Osteoblast (primary cell): ENCODE results near the gene LGR6. TPM values are rescaled to one million over a fixed set of nuclear protein-coding genes. Genes with fewer than 3 reads are reported as not detected.

Source experiments
- DNase-seq: peaks from one replicate; pipeline ENCODE4 v3.0.0; 2011; ENCODE audit warnings: low spot score, mixed read lengths; ENCODE audit not compliant: insufficient read length; ENCODE audit errors: missing footprints
- H2AFZ ChIP-seq: 2 replicates; pipeline ENCODE4 v1.6.0; 2011; ENCODE audit warnings: mild to moderate bottlenecking, low read length
- H3K27ac ChIP-seq: 2 replicates; pipeline ENCODE4 v1.5.1; 2011; ENCODE audit warnings: mild to moderate bottlenecking, low read depth, low read length, moderate library complexity
- H3K27me3 ChIP-seq: 2 replicates; pipeline ENCODE4 v1.6.0; 2012; ENCODE audit warnings: mild to moderate bottlenecking, control low read depth, inconsistent platforms, low read length, moderate library complexity; ENCODE audit not compliant: insufficient read depth
- H3K36me3 ChIP-seq: 2 replicates; pipeline ENCODE4 v1.5.1; 2011; ENCODE audit warnings: mild to moderate bottlenecking, low read length, control low read depth, moderate library complexity; ENCODE audit not compliant: insufficient read depth
- H3K4me1 ChIP-seq: 2 replicates; pipeline ENCODE4 v1.5.1; 2011; ENCODE audit warnings: mild to moderate bottlenecking, low read length, control low read depth, moderate library complexity; ENCODE audit not compliant: insufficient read depth
- H3K4me2 ChIP-seq: 2 replicates; pipeline ENCODE4 v1.6.0; 2011; ENCODE audit warnings: mild to moderate bottlenecking, low read length; ENCODE audit not compliant: insufficient read depth
- H3K4me3 ChIP-seq: fragments of 200-600 bp; sonication (generic); 3 replicates; pipeline ENCODE4 v1.5.1; 2012; ENCODE audit warnings: mild to moderate bottlenecking, low read length, inconsistent platforms; ENCODE audit not compliant: insufficient read depth
- H3K79me2 ChIP-seq: 2 replicates; pipeline ENCODE4 v1.6.0; 2012; ENCODE audit warnings: mild to moderate bottlenecking, low read length, control low read depth, inconsistent platforms; ENCODE audit not compliant: insufficient read depth
- H3K9me3 ChIP-seq: 2 replicates; pipeline ENCODE4 v1.5.1; 2011; ENCODE audit warnings: low read depth, low read length, control low read depth
- H4K20me1 ChIP-seq: 2 replicates; pipeline ENCODE4 v1.6.0; 2012; ENCODE audit warnings: mild to moderate bottlenecking, low read length, control low read depth; ENCODE audit not compliant: insufficient read depth
- CTCF ChIP-seq: IDR thresholded peaks from 2 replicates; pipeline ENCODE4 v1.5.1; 2011; ENCODE audit warnings: mild to moderate bottlenecking, low read depth, low read length, moderate library complexity; ENCODE audit errors: extremely low read depth
- total RNA-seq: library from RNA; depleted of rRNA; stranded (reverse); fragments of >200 nt; gene quantifications from 2 replicates; pipeline ENCODE4 v1.2.3, GENCODE V29; 2012

LGR6 gene
- total RNA-seq, 1 donor = not detected

- no peak overlapping the region for H3K4me2 ChIP-seq
- no peaks in the 10 kb centered on the region for H3K9me3 ChIP-seq
- H2AFZ ChIP-seq = no peak overlapping the region
- peaks cover 2% of the 10 kb centered on the region for H3K27me3 ChIP-seq
- H3K4me3 ChIP-seq = no peak overlapping the region
- H3K4me1 ChIP-seq = no peaks in the 10 kb centered on the region
- TF ChIP-seq CTCF = no peak
- H3K79me2 ChIP-seq = no peaks in the 10 kb centered on the region
- DNase-seq = no peak
- H4K20me1 ChIP-seq = no peaks in the 10 kb centered on the region
- no peak overlapping the region for H3K27ac ChIP-seq
- H3K36me3 ChIP-seq = no peaks in the 10 kb centered on the region
These were observed 24.7 kb upstream of the LGR6 start for GRCh38 chr1:202168861-202169260.

GRCh38 chr1:202170726-202171125, 22.9 kb upstream of the LGR6 start:
- H3K27ac ChIP-seq = no peak overlapping the region
- H4K20me1 ChIP-seq = no peaks in the 10 kb centered on the region
- TF ChIP-seq CTCF = no peak
- no peaks in the 10 kb centered on the region for H3K4me1 ChIP-seq
- H3K79me2 ChIP-seq = no peaks in the 10 kb centered on the region
- H2AFZ ChIP-seq = no peak overlapping the region
- H3K36me3 ChIP-seq = no peaks in the 10 kb centered on the region
- H3K4me3 ChIP-seq = no peak overlapping the region
- DNase-seq = no peak
- no peak overlapping the region for H3K4me2 ChIP-seq
- peaks cover 2% of the 10 kb centered on the region for H3K27me3 ChIP-seq
- H3K9me3 ChIP-seq = no peaks in the 10 kb centered on the region

- no peaks in the 10 kb centered on the region for H3K9me3 ChIP-seq
- no peaks in the 10 kb centered on the region for H3K4me1 ChIP-seq
- no peak overlapping the region for H3K27ac ChIP-seq
- no peaks in the 10 kb centered on the region for H4K20me1 ChIP-seq
- no peaks in the 10 kb centered on the region for H3K79me2 ChIP-seq
- H3K27me3 ChIP-seq = no peaks in the 10 kb centered on the region
- no peak overlapping the region for H2AFZ ChIP-seq
- H3K36me3 ChIP-seq = no peaks in the 10 kb centered on the region
- DNase-seq = no peak
- H3K4me2 ChIP-seq = no peak overlapping the region
- no peak overlapping the region for H3K4me3 ChIP-seq
- TF ChIP-seq CTCF = no peak
These were observed 22.1 kb upstream of the LGR6 start for GRCh38 chr1:202171292-202172014.

GRCh38 chr1:202172015-202172355, 21.6 kb upstream of the LGR6 start:
- no peak overlapping the region for H3K4me2 ChIP-seq
- DNase-seq = no peak
- H3K4me1 ChIP-seq = no peaks in the 10 kb centered on the region
- no peaks in the 10 kb centered on the region for H3K9me3 ChIP-seq
- H3K36me3 ChIP-seq = no peaks in the 10 kb centered on the region
- TF ChIP-seq CTCF = no peak
- H4K20me1 ChIP-seq = no peaks in the 10 kb centered on the region
- H3K4me3 ChIP-seq = no peak overlapping the region
- H3K79me2 ChIP-seq = no peaks in the 10 kb centered on the region
- no peak overlapping the region for H3K27ac ChIP-seq
- no peaks in the 10 kb centered on the region for H3K27me3 ChIP-seq
- H2AFZ ChIP-seq = no peak overlapping the region
